ENCODE measurements around the gene TLCD3A.
A peak's percentile ranks its signal among the peaks of the same experiment; 100 is the strongest.
"Not testable (repeated sequence)": the region's sequence is repeated elsewhere in the genome, so short reads cannot be mapped to it uniquely, and the experiment has no call there.

Gene TLCD3A

GRCh38 chr17:732067-732901 is at the start of gene TLCD3A:
Gene TLCD3A, plus strand, starts transcription at chr17:732596. Its CDS starts 52 bp downstream, at chr17:732648.
- DNase-seq (ENCODE audit: low spot score), result peak; percentile 87

DNA sequence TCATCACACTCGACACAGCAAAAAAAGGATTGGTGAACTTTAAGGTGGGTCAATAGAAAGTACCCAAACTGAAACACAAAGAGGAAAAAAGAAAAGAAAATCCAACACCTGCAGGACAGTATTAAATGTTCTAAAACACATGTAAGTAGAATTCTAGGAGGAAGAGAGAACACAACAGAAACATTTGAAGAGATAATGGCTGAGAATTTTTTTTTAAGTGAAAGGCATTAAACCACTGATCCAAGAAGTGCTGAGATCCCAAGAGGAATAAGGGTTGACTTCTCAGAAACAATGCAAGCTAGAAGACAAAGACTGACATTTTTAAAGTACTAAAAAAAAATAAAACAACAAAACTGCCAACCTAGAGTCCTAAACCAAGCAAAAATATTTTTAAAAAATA is 49.4 kb upstream of the TLCD3A start:
- no peak for DNase-seq (ENCODE audit: low spot score)

GRCh38 chr17:683499-684254 is 48.7 kb upstream of the TLCD3A start:
- DNase-seq (ENCODE audit: low spot score), result no peak

- DNase-seq (ENCODE audit: low spot score), result no peak
Measured at GRCh38 chr17:685006-685405, 47.4 kb upstream of the TLCD3A start.

DNA sequence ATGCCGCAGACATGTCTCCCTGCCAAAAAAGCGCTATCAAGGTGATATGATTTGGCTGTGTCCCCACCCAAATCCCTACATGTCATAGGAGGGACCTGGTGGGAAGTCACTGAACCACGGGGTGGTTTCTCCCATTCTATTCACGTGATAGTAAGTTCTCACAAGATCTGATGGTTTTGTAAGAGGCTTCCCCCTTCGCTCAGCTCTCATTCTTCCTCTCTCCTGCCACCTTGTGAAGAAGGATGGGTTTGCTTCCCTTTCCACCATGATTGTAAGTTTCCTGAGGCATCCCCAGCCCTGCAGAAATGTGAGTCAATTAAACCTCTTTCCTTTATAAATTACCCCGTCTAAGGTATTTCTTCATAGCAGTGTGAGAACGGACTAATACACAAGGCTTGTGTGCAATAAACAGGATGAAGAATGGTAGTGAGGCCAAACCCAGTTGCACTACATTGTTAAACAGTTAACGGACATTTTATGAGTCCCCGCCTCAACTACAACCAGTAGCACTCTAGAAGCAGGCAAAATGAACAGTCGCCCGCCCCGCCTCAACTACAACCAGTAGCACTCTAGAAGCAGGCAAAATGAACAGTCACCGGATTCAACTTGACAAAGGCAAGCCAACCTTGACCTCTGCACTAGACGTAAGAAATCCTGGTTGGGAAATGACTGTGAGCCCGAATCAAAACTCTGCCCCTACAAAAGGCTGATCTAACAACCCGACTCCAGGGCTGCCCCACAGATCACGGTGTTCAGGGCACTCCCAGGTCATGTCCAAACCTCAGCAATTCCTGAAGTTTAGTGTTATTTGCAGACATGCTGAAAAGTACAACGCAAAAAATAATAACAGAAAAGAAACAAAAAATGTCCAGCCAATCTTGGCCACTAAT is 44.1 kb upstream of the TLCD3A start:
- DNase-seq (ENCODE audit: low spot score), result no peak

DNA sequence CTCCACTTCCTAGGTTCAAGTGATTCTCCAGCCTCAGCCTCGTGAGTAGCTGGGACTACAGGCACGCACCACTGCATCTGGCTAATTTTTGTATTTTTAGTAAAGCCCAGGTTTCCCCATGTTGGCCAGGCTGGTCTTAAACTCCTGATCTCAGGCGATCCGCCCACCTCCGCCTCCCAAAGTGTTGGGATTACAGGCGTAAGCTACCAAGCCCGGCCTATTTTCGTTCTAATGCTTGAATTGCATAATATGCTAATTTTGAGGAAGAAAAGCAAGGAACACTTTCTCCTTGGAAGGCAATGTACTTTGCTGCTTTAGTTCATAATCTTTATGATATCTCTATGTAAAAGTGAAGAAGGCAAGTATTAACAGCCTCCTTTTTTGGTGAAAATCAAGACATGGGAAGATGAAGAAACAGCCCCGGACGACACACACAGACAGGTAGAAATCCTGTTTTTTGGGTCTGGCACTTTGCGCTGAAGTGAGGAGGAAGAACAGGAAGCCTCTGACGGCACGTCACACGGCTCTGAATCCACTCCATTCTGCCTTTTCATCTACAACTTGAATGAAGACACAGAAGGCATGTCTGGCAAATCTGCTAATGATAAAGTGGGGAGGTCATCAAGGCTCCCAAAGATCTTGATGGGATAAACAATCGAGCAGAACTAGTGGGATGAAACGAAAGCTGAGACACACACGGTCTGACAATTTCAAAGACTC is 42.7 kb upstream of the TLCD3A start:
- no peak for DNase-seq (ENCODE audit: low spot score)

- DNase-seq (ENCODE audit: low spot score), result no peak
Measured at GRCh38 chr17:690361-690760, 42.0 kb upstream of the TLCD3A start.

- no peak for DNase-seq (ENCODE audit: low spot score)
Measured at GRCh38 chr17:691423-691822, 41.0 kb upstream of the TLCD3A start.

- DNase-seq (ENCODE audit: low spot score), result no peak
Measured at GRCh38 chr17:692116-692515, 40.3 kb upstream of the TLCD3A start.

DNA sequence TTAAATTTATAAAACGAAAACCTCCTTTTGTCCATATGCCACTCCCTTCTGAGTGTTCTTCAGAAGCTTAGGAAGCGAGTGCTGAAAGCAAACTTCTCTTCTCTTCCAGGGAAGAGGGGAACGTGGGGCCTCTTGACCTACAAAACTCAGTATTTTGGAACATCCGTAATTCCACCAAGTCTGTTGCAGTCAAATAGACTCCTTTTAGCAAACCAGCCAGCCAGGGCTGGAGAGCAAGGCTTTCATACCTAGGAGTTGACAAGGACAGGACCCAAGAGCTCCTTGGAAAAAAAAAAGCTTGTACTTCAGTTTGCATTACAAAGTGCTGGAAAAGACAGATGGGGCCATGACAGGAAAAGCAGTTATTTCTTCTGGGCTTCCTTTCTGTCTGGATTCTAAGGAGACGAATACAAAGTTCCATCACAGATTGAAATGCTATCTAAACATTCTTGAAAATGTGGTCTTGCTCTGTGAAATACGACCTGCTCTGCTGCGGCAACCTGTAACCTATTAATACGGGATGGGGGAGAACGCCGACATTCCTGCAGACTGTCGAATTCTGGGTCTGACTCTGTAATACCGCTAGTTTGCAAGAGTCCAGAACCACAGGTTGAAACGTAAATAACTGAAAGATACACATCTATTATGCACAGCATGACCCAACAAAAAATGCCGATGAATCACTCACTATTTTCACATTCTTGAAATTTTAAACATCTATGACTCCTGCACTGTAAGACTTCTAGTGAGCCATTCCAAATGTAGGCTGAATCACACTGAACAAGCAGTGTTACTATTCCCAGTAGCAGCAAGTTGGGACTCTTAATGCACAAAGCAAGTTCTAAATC is 38.4 kb upstream of the TLCD3A start:
- no peak for DNase-seq (ENCODE audit: low spot score)

DNA sequence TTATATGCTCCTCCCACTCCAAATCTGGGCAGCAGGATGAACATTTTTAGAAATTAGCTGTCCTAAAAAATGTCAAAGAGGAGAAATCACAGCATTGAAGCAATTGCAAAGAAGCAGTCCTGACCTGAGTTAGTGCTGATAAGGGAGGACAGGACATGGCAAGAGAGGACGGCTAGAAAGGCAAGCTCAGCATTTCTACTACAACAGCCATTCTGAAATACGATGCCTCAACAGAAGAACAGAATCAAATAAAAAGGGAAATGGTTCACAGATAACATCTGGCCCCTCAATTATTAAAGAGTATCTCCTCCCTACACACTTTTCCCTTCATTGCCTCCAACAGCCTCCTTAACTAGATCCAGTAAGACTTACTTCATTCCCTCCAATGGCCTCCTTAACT is 36.0 kb upstream of the TLCD3A start:
- DNase-seq (ENCODE audit: low spot score), result no peak

- DNase-seq (ENCODE audit: low spot score), result no peak
Measured at GRCh38 chr17:697682-698081, 34.7 kb upstream of the TLCD3A start.

GRCh38 chr17:698096-698495 is 34.3 kb upstream of the TLCD3A start:
- not testable (repeated sequence) for DNase-seq (ENCODE audit: low spot score)

DNA sequence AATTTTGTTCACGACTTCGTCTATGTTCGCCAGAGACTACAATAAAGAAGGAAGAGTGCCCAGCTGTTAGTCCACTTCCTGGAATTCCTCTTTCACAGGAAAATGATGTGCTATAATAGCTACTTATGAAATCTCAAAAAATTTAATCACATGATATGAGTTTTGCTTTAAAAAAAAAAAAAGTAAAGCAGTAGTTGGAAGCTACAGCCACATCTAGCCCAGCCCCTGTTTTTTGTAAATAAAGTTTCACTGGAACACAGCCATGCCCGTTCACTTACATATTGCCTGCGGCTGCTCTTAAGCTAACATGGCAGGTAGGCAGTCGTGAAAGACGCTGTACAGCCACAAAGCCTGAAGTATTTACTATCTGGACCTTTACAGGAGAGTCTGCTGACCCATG is 33.1 kb upstream of the TLCD3A start:
- no peak for DNase-seq (ENCODE audit: low spot score)

GRCh38 chr17:700504-701094 is 31.8 kb upstream of the TLCD3A start:
- no peak for DNase-seq (ENCODE audit: low spot score)

DNA sequence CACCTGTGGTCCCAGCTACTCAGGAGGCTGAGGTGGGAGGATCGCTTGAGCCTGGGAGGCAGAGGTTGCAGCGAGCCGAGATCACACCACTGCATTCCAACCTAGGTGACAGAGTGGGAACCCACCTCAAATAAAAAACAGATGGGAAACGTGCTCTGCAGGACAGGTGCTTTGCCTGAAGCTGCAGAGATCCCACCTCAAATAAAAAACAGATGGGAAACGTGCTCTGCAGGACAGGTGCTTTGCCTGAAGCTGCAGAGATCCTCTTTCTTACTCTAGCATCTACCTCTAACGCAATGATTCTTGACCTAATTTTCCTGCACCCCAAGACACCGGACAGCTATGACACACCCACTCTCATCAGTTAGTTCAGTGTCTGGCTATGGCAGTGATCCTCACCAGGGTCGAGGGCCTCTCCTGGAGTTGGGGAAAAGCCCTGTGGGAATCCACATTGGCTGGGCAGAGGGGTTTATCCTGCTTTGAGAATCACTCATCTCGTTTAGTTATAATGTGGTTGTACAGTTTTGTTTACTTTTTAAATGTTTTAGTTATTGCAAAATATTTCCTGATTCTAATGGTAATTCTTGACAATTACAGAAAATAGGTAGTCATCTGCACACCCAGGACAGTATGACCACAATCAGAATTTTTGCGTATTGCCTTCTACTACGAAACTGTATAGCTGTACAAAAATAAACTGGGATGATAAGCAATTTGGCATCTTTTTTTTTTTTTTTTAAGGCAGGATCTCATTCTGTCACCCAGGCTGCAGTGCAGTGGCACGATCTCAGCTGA is 29.1 kb upstream of the TLCD3A start:
- DNase-seq (ENCODE audit: low spot score), result no peak

- DNase-seq (ENCODE audit: low spot score), result no peak
Measured at GRCh38 chr17:704111-704864, 28.1 kb upstream of the TLCD3A start.

- DNase-seq (ENCODE audit: low spot score), result no peak
Measured at GRCh38 chr17:705011-705410, 27.4 kb upstream of the TLCD3A start.

GRCh38 chr17:705863-706262 is 26.5 kb upstream of the TLCD3A start:
- DNase-seq (ENCODE audit: low spot score), result no peak

All from D341Med (cell line).